GM15510 (cell line): ENCODE results near the gene TRIM31.

Experiments
- POLR2A ChIP-seq: IDR thresholded peaks from 3 replicates; pipeline ENCODE4 v1.6.1; 2011; ENCODE audit warnings: borderline replicate concordance; ENCODE audit not compliant: insufficient read length; ENCODE audit errors: extremely low read depth

Gene TRIM31

GRCh38 chr6:30055513-30055912 is 57.4 kb downstream of the TRIM31 start:
- TF ChIP-seq POLR2A = no peak

GRCh38 chr6:30053682-30054081 is 59.2 kb downstream of the TRIM31 start:
- TF ChIP-seq POLR2A = no peak
